Epithelial cell of proximal tubule (primary cell): ENCODE measurements around the gene SNAP47. TPM values are rescaled to one million over a fixed set of nuclear protein-coding genes. Genes with fewer than 3 reads are reported as not detected.

Experiments
- DNase-seq: peaks from one replicate; pipeline ENCODE4 v3.0.0-alpha.2; 2011; ENCODE audit warnings: low read depth
- H3K4me3 ChIP-seq: 2 replicates; pipeline ENCODE4 v1.5.1; 2011; ENCODE audit warnings: low read depth, mild to moderate bottlenecking, low read length
- total RNA-seq: library from RNA; depleted of rRNA; stranded (reverse); fragments of >200 nt; gene quantifications from 2 replicates; pipeline ENCODE4 v1.2.3, GENCODE V29; 2015
- TF ChIP-seq, protein P1 (sequence below): conservative IDR thresholded peaks from 2 replicates; pipeline ENCODE4 v1.5.1; 2012; ENCODE audit warnings: low read depth, mild to moderate bottlenecking, low read length

SNAP47 gene
- total RNA-seq, 1 donor from 2014 or later: 36.3 TPM

DNA sequence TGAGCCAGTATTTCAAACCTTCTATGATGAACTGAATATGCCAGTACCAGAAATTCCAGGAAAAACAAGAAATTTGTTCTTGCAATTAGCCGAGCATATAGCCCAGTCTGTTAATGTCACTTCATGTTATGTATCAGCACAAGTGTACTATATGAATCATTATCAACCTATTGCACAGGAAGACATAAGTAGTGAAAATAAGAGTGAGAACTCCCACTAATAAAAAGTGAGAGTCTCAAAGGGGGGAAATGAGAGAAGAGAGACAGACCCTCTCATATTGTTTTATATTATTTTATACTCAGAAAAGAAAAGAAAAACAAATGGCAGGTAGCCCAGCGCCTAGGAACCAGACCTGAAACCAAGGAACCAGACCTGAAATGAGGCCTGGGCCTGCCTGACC lies 16.3 kb upstream of the SNAP47 start:
- TF ChIP-seq, protein P1, sequence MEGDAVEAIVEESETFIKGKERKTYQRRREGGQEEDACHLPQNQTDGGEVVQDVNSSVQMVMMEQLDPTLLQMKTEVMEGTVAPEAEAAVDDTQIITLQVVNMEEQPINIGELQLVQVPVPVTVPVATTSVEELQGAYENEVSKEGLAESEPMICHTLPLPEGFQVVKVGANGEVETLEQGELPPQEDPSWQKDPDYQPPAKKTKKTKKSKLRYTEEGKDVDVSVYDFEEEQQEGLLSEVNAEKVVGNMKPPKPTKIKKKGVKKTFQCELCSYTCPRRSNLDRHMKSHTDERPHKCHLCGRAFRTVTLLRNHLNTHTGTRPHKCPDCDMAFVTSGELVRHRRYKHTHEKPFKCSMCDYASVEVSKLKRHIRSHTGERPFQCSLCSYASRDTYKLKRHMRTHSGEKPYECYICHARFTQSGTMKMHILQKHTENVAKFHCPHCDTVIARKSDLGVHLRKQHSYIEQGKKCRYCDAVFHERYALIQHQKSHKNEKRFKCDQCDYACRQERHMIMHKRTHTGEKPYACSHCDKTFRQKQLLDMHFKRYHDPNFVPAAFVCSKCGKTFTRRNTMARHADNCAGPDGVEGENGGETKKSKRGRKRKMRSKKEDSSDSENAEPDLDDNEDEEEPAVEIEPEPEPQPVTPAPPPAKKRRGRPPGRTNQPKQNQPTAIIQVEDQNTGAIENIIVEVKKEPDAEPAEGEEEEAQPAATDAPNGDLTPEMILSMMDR: no peak
- no peak for DNase-seq
- H3K4me3 ChIP-seq: no peak overlapping the region

DNA sequence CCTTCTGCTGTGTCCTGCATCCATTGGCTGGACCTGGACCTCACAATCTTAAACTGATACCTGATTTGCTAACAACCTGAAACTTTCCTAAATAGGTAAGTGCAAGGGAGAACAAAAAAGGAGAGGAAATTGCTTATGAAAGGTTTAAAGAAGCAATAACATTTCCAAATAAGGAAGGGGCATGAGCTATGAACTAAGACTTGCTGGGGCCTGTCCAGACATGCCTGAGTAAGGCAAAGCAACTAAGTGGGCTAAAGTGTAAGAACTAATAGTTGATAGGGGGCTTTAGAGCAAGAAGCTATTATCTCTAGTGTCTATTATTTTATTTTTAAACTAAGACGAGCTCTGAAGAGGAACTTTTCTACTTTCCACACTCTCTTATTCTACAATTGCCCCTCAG lies 11.8 kb upstream of the SNAP47 start:
- DNase-seq: no peak
- TF ChIP-seq, protein P1: no peak
- no peak overlapping the region for H3K4me3 ChIP-seq

DNA sequence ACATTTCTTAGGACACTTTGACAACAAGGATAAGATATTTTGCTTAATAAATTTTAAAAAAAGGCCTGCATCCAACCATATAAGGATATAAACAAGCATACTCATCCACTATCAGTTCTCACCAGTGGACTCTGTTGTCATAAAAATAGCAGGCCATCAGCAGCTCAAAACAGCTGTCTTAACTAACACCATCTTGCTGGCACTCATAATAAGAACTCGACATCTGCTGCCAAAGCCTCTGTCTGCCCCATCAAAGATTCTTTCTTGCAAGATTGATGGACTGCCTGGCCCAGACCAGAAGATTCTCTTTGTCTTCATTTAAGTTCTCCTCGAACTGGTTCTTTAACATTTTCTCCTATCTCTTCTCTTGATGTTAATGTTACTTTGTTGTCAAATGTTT lies 10.2 kb upstream of the SNAP47 start:
- TF ChIP-seq, protein P1: no peak
- H3K4me3 ChIP-seq: no peak overlapping the region
- no peak for DNase-seq

- no peak for DNase-seq
- H3K4me3 ChIP-seq: no peak overlapping the region
- TF ChIP-seq, protein P1: no peak
Observed at GRCh38 chr1:227726318-227726717, 8.9 kb upstream of the SNAP47 start.

DNA sequence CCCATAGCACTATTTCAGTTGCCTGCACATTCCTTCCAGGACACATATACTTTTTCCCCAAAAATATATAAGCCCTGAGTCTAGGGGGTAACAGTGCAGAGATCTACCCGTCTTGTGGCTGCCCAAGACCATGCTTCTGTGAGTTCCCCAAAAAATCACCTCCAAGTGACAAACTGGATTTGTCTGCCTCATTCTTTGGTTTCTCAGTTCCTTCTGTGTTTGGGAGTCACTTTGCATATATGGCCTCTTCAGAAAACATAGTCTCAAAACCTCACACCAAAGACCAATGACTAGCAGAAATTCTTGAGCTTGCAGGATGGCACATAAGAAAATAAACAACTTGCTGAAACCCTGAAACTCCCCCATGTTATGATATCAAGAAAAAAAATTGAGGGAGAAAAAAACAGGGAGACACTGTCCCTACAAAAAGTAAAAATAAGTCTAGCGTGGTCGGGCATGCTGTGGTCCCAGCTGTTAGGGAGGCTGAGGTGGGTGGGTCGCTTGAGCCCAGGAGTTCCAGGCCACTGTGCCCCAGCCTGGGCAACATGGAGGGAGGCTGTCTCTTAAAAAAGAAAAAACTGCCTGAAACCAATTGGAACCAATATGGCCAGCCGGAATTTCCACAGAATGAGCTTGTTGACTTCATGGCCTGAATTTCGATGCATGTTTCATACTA lies 8.2 kb upstream of the SNAP47 start:
- TF ChIP-seq, protein P1: no peak
- no peak for DNase-seq
- no peak overlapping the region for H3K4me3 ChIP-seq

DNA sequence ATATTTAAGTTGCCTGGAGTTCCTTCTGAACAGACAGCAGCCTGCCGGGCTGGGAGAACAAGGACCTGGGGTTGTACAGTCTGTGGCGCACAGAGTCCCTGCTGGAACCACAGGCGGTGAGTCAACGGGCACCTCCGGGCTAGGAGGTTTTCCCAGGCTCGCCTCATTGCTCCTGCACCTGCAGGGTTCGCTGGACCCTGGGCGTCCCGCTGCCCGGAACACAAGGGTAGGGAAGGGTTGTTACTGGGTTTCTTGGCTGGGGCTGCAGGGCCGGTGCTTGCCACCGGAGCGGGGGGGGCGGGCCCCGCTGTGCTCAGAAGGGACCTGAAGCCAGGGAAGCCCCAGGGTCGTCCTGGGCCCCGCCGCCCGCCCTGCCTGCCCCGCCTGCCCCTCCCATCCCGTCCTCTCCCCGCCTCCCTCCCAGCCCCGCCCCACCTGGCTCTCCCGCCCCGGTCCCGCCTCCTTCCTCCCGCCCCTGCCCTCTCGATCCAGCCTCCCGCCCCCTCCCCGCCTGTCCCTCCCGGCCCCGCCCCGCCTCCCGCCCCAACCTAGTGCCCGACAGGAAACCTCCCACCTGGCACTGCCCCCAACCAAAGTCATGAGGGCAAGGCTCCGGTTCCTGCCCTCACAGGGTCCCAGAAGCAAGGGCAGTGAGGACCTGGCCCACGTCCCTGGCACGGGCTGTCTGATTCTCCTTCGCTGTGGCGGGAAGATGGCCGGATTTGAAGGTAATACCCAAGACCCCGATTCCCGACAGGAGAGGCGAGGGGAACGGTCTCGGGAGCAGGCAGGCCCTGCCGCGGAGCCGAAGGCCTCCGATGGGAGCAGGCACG lies 7.0 kb upstream of the SNAP47 start:
- peak; percentile 52 for DNase-seq
- TF ChIP-seq, protein P1: no peak
- peak overlapping the region; percentile 68 for H3K4me3 ChIP-seq

DNA sequence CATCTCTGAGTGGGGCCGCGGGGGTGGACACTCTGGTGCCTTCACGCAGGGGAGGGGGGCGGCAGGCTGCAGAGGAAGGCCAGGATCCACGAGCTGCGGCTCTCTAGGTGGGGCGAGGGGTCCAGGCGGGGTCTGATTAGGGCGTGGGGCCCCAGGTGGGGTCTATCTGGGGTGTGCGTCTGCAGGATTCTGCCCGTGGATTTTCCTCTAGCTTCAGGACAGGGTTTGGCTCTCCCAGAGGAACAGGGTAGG lies 6.4 kb upstream of the SNAP47 start:
- TF ChIP-seq, protein P1: no peak
- peak overlapping the region; percentile 68 for H3K4me3 ChIP-seq
- DNase-seq: no peak
